Trophoblast cell (in vitro differentiated cells and primary cell): ENCODE measurements around the gene ARHGEF3.
A peak's percentile ranks its signal among the peaks of the same experiment; 100 is the strongest.

Experiments
- DNase-seq, 2 donors: peaks; one replicate each; pipeline ENCODE4 v3.0.0-alpha.2; 2016
- H2AFZ ChIP-seq: 2 replicates; pipeline ENCODE4 v1.6.1; 2013; ENCODE audit warnings: low read length, moderate library complexity, mild to moderate bottlenecking; ENCODE audit not compliant: insufficient read depth, poor library complexity
- H2AK5ac ChIP-seq: 2 replicates; pipeline ENCODE4 v1.6.1; 2013; ENCODE audit warnings: mild to moderate bottlenecking, low read length
- H2BK120ac ChIP-seq: 2 replicates; pipeline ENCODE4 v1.6.1; 2013; ENCODE audit warnings: low read length, mild to moderate bottlenecking, moderate library complexity; ENCODE audit not compliant: insufficient read depth, poor library complexity
- H2BK12ac ChIP-seq: 2 replicates; pipeline ENCODE4 v1.6.1; 2013; ENCODE audit warnings: mild to moderate bottlenecking, low read length, moderate library complexity
- H2BK5ac ChIP-seq: 2 replicates; pipeline ENCODE4 v1.6.1; 2013; ENCODE audit warnings: low read length, low read depth, moderate library complexity, mild to moderate bottlenecking; ENCODE audit not compliant: poor library complexity
- H3K14ac ChIP-seq: 2 replicates; pipeline ENCODE4 v1.6.1; 2013; ENCODE audit warnings: mild to moderate bottlenecking, low read length
- H3K18ac ChIP-seq: 2 replicates; pipeline ENCODE4 v1.6.1; 2013; ENCODE audit warnings: mild to moderate bottlenecking, low read length
- H3K23ac ChIP-seq: 2 replicates; pipeline ENCODE4 v1.6.1; 2013; ENCODE audit warnings: low read length
- H3K27ac ChIP-seq: 2 replicates; pipeline ENCODE4 v1.5.1; 2013; ENCODE audit warnings: low read depth, mild to moderate bottlenecking, inconsistent platforms, low read length, moderate library complexity
- H3K27me3 ChIP-seq: 2 replicates; pipeline ENCODE4 v1.6.1; 2013; ENCODE audit warnings: inconsistent platforms, mild to moderate bottlenecking, low read length, moderate library complexity; ENCODE audit not compliant: insufficient read depth
- H3K36me3 ChIP-seq, 2 experiments: 1 replicate in 1 of 2; 2 replicates in 1 of 2; pipeline ENCODE4 v1.6.1; 2013; ENCODE audit warnings: low read length in 2 of 2, mild to moderate bottlenecking in 2 of 2, moderate library complexity in 1 of 2; ENCODE audit not compliant: insufficient read depth in 2 of 2, control insufficient read depth in 1 of 2
- H3K4ac ChIP-seq: 2 replicates; pipeline ENCODE4 v1.6.1; 2013; ENCODE audit warnings: low read depth, mild to moderate bottlenecking, low read length, moderate library complexity
- H3K4me1 ChIP-seq, 2 experiments: 1 replicate in 1 of 2; 2 replicates in 1 of 2; pipeline ENCODE4 v1.6.1; 2013; ENCODE audit warnings: low read length in 2 of 2, mild to moderate bottlenecking in 2 of 2, moderate library complexity in 1 of 2; ENCODE audit not compliant: insufficient read depth in 2 of 2, control insufficient read depth in 1 of 2
- H3K4me2 ChIP-seq: 2 replicates; pipeline ENCODE4 v1.6.1; 2013; ENCODE audit warnings: inconsistent platforms, mild to moderate bottlenecking, low read length, moderate library complexity
- H3K4me3 ChIP-seq: 2 replicates; pipeline ENCODE4 v1.5.1; 2013; ENCODE audit warnings: mild to moderate bottlenecking, low read depth, low read length, inconsistent platforms
- H3K79me1 ChIP-seq: one replicate; pipeline ENCODE4 v1.6.1; 2013; ENCODE audit warnings: low read length
- H3K79me2 ChIP-seq: 2 replicates; pipeline ENCODE4 v1.6.1; 2013; ENCODE audit warnings: low read length, mild to moderate bottlenecking; ENCODE audit not compliant: control insufficient read depth, insufficient read depth, poor library complexity
- H3K9ac ChIP-seq: 2 replicates; pipeline ENCODE4 v1.6.1; 2013; ENCODE audit warnings: mild to moderate bottlenecking, low read length
- H3K9me3 ChIP-seq: 2 replicates; pipeline ENCODE4 v1.6.1; 2013; ENCODE audit warnings: low read depth, mild to moderate bottlenecking, control low read depth, inconsistent platforms, low read length; ENCODE audit not compliant: insufficient read depth
- H4K12ac ChIP-seq: 2 replicates; pipeline ENCODE4 v1.6.1; 2013; ENCODE audit warnings: low read depth, mild to moderate bottlenecking, low read length, moderate library complexity
- H4K8ac ChIP-seq: 2 replicates; pipeline ENCODE4 v1.6.1; 2013; ENCODE audit warnings: low read depth, mild to moderate bottlenecking, low read length, moderate library complexity
- H4K91ac ChIP-seq: one replicate; pipeline ENCODE4 v1.6.1; 2013; ENCODE audit warnings: low read depth, mild to moderate bottlenecking, low read length, moderate library complexity
- WGBS: extraction: QIAGEN DNeasy Blood & Tissue Kit; methylation state at CpG from one replicate; pipeline ENCODE4 v1.1.7; 2013; ENCODE audit warnings: missing lambda C conversion rate; ENCODE audit not compliant: insufficient read length, insufficient coverage; ENCODE audit errors: extremely low coverage; 5-methylcytosine and 5-hydroxymethylcytosine counted together

ARHGEF3 gene

GRCh38 chr3:56737006-56737405, 64.7 kb downstream of the ARHGEF3 start:
- H3K79me2 ChIP-seq = no peaks in the 10 kb centered on the region

DNA sequence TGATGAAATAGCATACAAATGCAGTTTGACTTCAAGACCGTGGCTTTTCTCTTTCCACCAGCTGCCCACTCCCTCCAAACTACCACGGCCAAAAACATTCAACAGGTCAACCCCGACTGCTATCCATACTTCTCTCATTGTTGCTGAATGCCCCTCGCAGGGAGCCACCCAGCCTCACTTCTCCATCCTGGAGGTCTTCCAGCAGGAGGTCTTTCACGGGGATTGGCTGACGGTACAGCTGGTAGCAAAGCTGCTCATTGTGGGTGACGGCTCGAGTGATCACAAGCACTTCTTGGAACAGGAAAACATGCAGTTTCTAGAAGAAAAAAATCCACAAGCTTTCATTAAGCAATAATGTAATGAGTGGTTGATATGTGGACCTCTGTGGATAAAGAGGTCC, 69.6 kb downstream of the ARHGEF3 start:
- Histone ChIP-seq H2AK5ac (no peak overlapping the region), H4K8ac (no peak overlapping the region), H2AFZ (no peak overlapping the region), H3K4ac (no peak overlapping the region), H3K79me1 (no peaks in the 10 kb centered on the region), H2BK12ac (no peak overlapping the region), H3K79me2 (no peaks in the 10 kb centered on the region), H3K27ac (no peak overlapping the region), H3K18ac (no peak overlapping the region), H2BK5ac (no peak overlapping the region), H4K91ac (no peak overlapping the region), H2BK120ac (no peak overlapping the region), H3K27me3 (no peaks in the 10 kb centered on the region), H3K36me3 (peaks cover 7 to 10% of the 10 kb centered on the region in 2 experiments), H3K4me3 (no peak overlapping the region), H3K4me1 (no peaks in the 10 kb centered on the region), H3K23ac (no peak overlapping the region), H3K4me2 (no peak overlapping the region), H3K9ac (no peak overlapping the region), H3K14ac (no peak overlapping the region), H3K9me3 (no peaks in the 10 kb centered on the region), H4K12ac (no peak overlapping the region)
- no peak for DNase-seq
- no CpG with 5 or more reads among the region's 8 CpGs for WGBS

More at GRCh38 chr3:56737006-56737405, 64.7 kb downstream of the ARHGEF3 start:
- no peak overlapping the region for H4K12ac ChIP-seq
- DNase-seq = no peak
- no peak overlapping the region for H3K23ac ChIP-seq
- no peak overlapping the region for H4K91ac ChIP-seq
- no peak overlapping the region for H3K27ac ChIP-seq
- H3K9ac ChIP-seq = no peak overlapping the region
- no peaks in the 10 kb centered on the region for H3K4me1 ChIP-seq
- no peak overlapping the region for H3K4ac ChIP-seq
- H3K27me3 ChIP-seq = no peaks in the 10 kb centered on the region
- H4K8ac ChIP-seq = no peak overlapping the region
- no peak overlapping the region for H2BK5ac ChIP-seq
- no peak overlapping the region for H3K14ac ChIP-seq
- H3K36me3 ChIP-seq = peaks cover 4 to 6% of the 10 kb centered on the region in 2 experiments
- H2BK120ac ChIP-seq = no peak overlapping the region
- H3K18ac ChIP-seq = no peak overlapping the region
- no peaks in the 10 kb centered on the region for H3K79me1 ChIP-seq
- no peak overlapping the region for H2BK12ac ChIP-seq
- H3K4me2 ChIP-seq = no peak overlapping the region
- no peak overlapping the region for H2AK5ac ChIP-seq
- WGBS = no CpG with 5 or more reads among the region's 10 CpGs
- no peak overlapping the region for H2AFZ ChIP-seq
- no peak overlapping the region for H3K4me3 ChIP-seq
- no peaks in the 10 kb centered on the region for H3K9me3 ChIP-seq

DNA sequence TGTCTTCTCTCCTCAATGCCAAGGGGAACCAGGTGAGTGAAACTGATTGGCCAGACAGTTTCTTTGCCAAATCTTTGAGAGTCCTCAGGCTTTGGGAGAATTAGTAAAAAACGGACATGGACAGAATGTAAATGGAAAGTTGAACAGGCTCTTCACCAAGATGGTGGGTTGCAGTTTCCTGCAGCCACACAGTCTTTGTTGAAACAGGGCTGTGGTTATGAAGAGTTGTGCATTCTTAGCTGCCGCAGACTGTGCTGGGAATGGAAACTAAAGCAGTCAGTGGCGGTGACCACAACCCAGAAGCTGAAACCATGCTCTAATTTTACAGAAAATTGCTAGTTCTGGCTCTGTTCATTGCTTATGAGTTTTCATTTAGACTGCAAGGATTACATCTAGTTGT, 76.6 kb downstream of the ARHGEF3 start:
- H4K91ac ChIP-seq = no peak overlapping the region
- no peak overlapping the region for H4K8ac ChIP-seq
- no peak overlapping the region for H2BK12ac ChIP-seq
- no peak overlapping the region for H2AFZ ChIP-seq
- WGBS = no CpG with 5 or more reads among the region's 3 CpGs
- H2BK5ac ChIP-seq = no peak overlapping the region
- H3K4me2 ChIP-seq = no peak overlapping the region
- H3K4me1 ChIP-seq = no peaks in the 10 kb centered on the region
- H2BK120ac ChIP-seq = no peak overlapping the region
- H3K27me3 ChIP-seq = no peaks in the 10 kb centered on the region
- no peak for DNase-seq
- no peak overlapping the region for H3K23ac ChIP-seq
- H3K14ac ChIP-seq = no peak overlapping the region
- H4K12ac ChIP-seq = no peak overlapping the region
- H3K27ac ChIP-seq = no peak overlapping the region
- H3K9ac ChIP-seq = no peak overlapping the region
- H3K18ac ChIP-seq = no peak overlapping the region
- peaks cover 3 to 6% of the 10 kb centered on the region in 2 experiments for H3K36me3 ChIP-seq
- H2AK5ac ChIP-seq = no peak overlapping the region
- no peaks in the 10 kb centered on the region for H3K79me1 ChIP-seq
- H3K4ac ChIP-seq = no peak overlapping the region
- H3K9me3 ChIP-seq = no peaks in the 10 kb centered on the region
- no peak overlapping the region for H3K4me3 ChIP-seq
- H3K79me2 ChIP-seq = no peaks in the 10 kb centered on the region

DNA sequence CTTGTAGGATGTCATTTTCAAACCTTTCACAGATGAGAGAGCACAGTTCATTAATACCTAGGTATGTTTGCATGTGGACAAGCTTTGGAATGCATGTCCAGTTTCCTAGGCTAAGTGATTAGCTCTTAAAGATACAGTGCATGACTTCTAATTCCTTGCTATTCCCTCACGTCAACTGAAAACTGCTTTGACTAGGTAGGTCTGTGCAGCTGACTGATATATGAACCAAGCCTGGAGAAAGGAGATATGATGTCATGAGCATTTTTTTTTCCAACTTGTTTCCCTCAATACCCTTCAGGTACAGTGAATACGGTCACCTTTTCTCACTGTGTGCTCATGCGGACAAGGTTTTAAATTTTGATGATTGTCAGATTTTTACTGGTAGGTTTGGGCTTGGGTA, 77.1 kb downstream of the ARHGEF3 start:
- no peak overlapping the region for H2AFZ ChIP-seq
- H4K8ac ChIP-seq = no peak overlapping the region
- no peaks in the 10 kb centered on the region for H3K27me3 ChIP-seq
- peaks cover 3 to 6% of the 10 kb centered on the region in 2 experiments for H3K36me3 ChIP-seq
- no peak overlapping the region for H3K14ac ChIP-seq
- no peaks in the 10 kb centered on the region for H3K79me1 ChIP-seq
- no peak overlapping the region for H3K4me3 ChIP-seq
- no peak overlapping the region for H3K4me2 ChIP-seq
- H3K79me2 ChIP-seq = no peaks in the 10 kb centered on the region
- H3K4me1 ChIP-seq = no peaks in the 10 kb centered on the region
- H3K18ac ChIP-seq = no peak overlapping the region
- H3K23ac ChIP-seq = no peak overlapping the region
- no peak overlapping the region for H2BK5ac ChIP-seq
- H3K27ac ChIP-seq = no peak overlapping the region
- H3K9me3 ChIP-seq = no peaks in the 10 kb centered on the region
- H3K4ac ChIP-seq = no peak overlapping the region
- no peak overlapping the region for H3K9ac ChIP-seq
- no peak overlapping the region for H2BK12ac ChIP-seq
- no peak overlapping the region for H4K91ac ChIP-seq
- WGBS = no CpG with 5 or more reads among the region's 3 CpGs
- no peak overlapping the region for H2AK5ac ChIP-seq
- peak in 1 of 2 donors; percentile 3 for DNase-seq
- no peak overlapping the region for H2BK120ac ChIP-seq
- H4K12ac ChIP-seq = no peak overlapping the region
